Measurements from ENCODE around the gene SULT1A4. TPM values are rescaled to one million over a fixed set of nuclear protein-coding genes. Genes with fewer than 3 reads are reported as not detected.
"Not testable (repeated sequence)": the region's sequence is repeated elsewhere in the genome, so short reads cannot be mapped to it uniquely, and the experiment has no call there.

Gene SULT1A4
- polyA plus RNA-seq, 3 donors from 2014 or later, result 0.43 to 1.6 TPM; not detected in 1

GRCh38 chr16:29506308-29506707 is 46.6 kb downstream of the SULT1A4 start, which contains the start of gene NPIPB12:
Gene NPIPB12, minus strand, starts transcription at chr16:29506408.
- H3K9me3 Mint-ChIP-seq; H3K4me3 Mint-ChIP-seq; DNase-seq; H3K27ac Mint-ChIP-seq; H3K36me3 Mint-ChIP-seq; H3K27me3 Mint-ChIP-seq (ENCODE audit: low read depth in 3 of 3); H3K4me1 Mint-ChIP-seq: not testable (repeated sequence)

Other genes starting within 250 kb of the SULT1A4 start
- under 1 TPM; 0.06 to 0.62 (median 0.22) TPM for gene NPIPB11, start 53.2 kb upstream of the SULT1A4 start, polyA plus RNA-seq
- 10 to 100 TPM; 24.1 to 42.5 (median 32.0) TPM for gene BOLA2, start 5.6 kb upstream of the SULT1A4 start, polyA plus RNA-seq
- 10 to 100 TPM in 1 of 3 donors, 1 to 10 TPM in 2; 5.8 to 22.7 (median 9.1) TPM for gene SLX1B, start 5.4 kb upstream of the SULT1A4 start, polyA plus RNA-seq
- gene NPIPB12, start 46.5 kb downstream of the SULT1A4 start, polyA plus RNA-seq, result 10 to 100 TPM in 1 of 3 donors, 1 to 10 TPM in 1, not detected in 1; 2.0 to 11.6 TPM
- 100 to 1,000 TPM; 231 to 632 (median 323) TPM for gene SPN, start 203.3 kb downstream of the SULT1A4 start, polyA plus RNA-seq
- 1 to 10 TPM in 2 of 3 donors, under 1 TPM in 1; 0.81 to 4.7 (median 2.1) TPM for gene QPRT, start 219.3 kb downstream of the SULT1A4 start, polyA plus RNA-seq

All from immature natural killer cell (primary cell).